Activated B cell treated with CpG ODN at 0.5 μM for 24 hours (primary cell): ENCODE results near the gene DNAJB2. TPM values are rescaled to one million over a fixed set of nuclear protein-coding genes. Genes with fewer than 3 reads are reported as not detected.

Source experiments
- ATAC-seq: fragments of 200-7000 bp; cut with Tn5 transposase; one replicate; pipeline ENCODE4 v1.10.0; 2021; ENCODE audit warnings: low read depth, mild to moderate bottlenecking, moderate library complexity
- CTCF ChIA-PET: fragments of 350-600 bp; sonication (Branson Sonifier 250); formaldehyde crosslinking; loops from one replicate; lab custom pipeline; 2021; ENCODE audit warnings: antibody characterized with exemption; lab: Charles Lee
- POLR2A ChIA-PET: fragments of 350-600 bp; sonication (Branson Sonifier 250); formaldehyde crosslinking; loops from one replicate; lab custom pipeline; 2021; ENCODE audit warnings: antibody characterized with exemption; lab: Charles Lee
- DNase-seq: peaks from one replicate; pipeline ENCODE4 v3.0.0; 2022
- H3K27ac Mint-ChIP-seq: one replicate; pipeline ENCODE4 v1.8.0; 2020; ENCODE audit warnings: mixed read lengths
- H3K27me3 Mint-ChIP-seq: one replicate; pipeline ENCODE4 v1.8.0; 2021; ENCODE audit warnings: mixed read lengths
- H3K36me3 Mint-ChIP-seq: one replicate; pipeline ENCODE4 v1.8.0; 2021; ENCODE audit warnings: low read depth, mixed read lengths
- H3K4me1 Mint-ChIP-seq: one replicate; pipeline ENCODE4 v1.8.0; 2021; ENCODE audit warnings: mixed read lengths
- H3K4me3 Mint-ChIP-seq: one replicate; pipeline ENCODE4 v1.8.0; 2020; ENCODE audit warnings: mild to moderate bottlenecking, mixed read lengths
- H3K9me3 Mint-ChIP-seq: one replicate; pipeline ENCODE4 v1.8.0; 2020; ENCODE audit warnings: mixed read lengths
- CTCF ChIP-seq: fragments of 200-600 bp; IDR thresholded peaks from one replicate; pipeline ENCODE4 v1.8.0; 2022; ENCODE audit warnings: antibody characterized with exemption, mild to moderate bottlenecking
- intact Hi-C: fragments of 100-400 bp; cut with micrococcal nuclease; formaldehyde crosslinking; loops from one replicate; pipeline ENCODE4 v1.15.1; 2024
- total RNA-seq: library from RNA; stranded (reverse); gene quantifications from 2 replicates; pipeline ENCODE4 v1.2.3, GENCODE V29; 2022

Gene DNAJB2
- total RNA-seq = 59.0 and 71.1 TPM in 2 replicates

DNA sequence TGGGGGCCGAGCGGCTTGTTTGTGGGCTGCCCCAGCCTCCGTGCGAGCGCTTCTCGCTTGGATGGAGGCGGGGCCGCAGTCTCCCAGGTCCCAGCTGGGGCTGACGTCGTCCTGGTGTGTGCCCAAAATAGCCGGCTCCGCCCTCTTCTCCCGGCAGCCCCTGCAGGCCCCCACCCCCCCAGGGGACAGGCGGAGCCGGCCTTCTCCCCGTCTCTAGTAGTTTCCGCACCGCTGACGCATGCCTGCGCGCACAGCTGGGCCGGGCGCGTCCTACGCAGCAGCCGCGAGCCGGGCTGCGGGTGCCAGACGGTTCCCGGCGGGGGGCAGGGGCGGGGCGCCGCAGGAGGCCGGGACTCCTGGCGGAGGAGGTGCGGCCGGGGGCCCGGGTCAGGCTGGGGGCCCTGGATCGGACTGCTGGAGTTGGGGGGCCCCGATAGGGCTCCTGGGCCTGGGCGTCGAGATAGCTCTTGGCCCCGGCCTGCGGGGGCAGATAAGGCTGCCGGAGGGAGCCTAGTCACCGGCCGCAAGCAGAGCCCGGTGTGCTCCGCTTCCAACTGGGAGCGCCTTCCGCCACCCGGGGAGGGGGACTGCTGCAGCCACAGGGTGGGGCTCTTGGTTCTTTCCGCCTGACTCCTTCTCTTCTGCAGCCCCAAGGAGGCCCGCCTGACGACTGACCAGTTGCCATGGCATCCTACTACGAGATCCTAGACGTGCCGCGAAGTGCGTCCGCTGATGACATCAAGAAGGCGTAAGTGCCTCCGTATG is at the start of gene DNAJB2:
DNAJB2 (plus strand) TSS at position 216 of the 765 bp plus-strand sequence; CDS start at position 684, 468 bp downstream.
- peak within 1 kb of the TSS; percentile 89 for H3K4me3 Mint-ChIP-seq
- TF ChIP-seq CTCF = no peak
- H3K27ac Mint-ChIP-seq = peak within 1 kb of the TSS; percentile 97

DNA sequence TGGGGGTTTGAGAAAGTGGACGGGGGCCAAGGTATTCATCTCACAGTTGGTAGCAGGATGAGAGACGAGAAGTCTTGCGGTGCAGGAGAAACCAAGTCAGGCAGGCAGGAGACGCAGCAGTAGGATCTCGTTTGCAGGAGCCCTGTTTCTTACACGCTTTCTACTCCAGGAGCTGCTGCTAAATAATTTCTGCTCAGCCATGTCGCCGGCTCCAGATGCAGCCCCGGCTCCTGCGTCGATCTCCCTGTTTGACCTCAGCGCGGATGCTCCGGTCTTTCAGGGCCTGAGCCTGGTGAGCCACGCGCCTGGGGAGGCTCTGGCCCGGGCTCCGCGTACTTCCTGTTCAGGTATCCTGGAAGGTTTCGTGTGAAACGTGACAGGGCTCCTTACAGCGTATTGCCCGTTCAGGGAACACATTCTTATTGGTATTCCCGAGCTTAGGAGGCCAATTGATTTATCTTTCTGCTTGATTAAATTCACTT is 49.1 kb upstream of the DNAJB2 start:
- ChIA-PET POLR2A (interaction anchor here (0.9 to 7.8 kb wide), 13 partner anchors 9 to 1001 kb away, joined by 3 to 287 read pairs (median 10); partner anchors contain the start of genes ABCB6, CNPPD1, DNAJB2 and GLB1L), CTCF (interaction anchor here (1.2 to 2.4 kb wide), 7 partner anchors 15 to 68 kb away, joined by 3 to 19 read pairs (median 4); partner anchors contain the start of genes GLB1L, STK16 and TUBA4A)
- no peaks in the 10 kb centered on the region for H3K27me3 Mint-ChIP-seq
- no peak for TF ChIP-seq CTCF
- ATAC-seq (no peak), DNase-seq (peak; percentile 36)
- H3K4me3 Mint-ChIP-seq = peak overlapping the region; percentile 96
- intact Hi-C loops = no loop called here
- no peaks in the 10 kb centered on the region for H3K9me3 Mint-ChIP-seq
- peak overlapping the region; percentile 95 for H3K27ac Mint-ChIP-seq
- peaks cover 58% of the 10 kb centered on the region for H3K36me3 Mint-ChIP-seq
- H3K4me1 Mint-ChIP-seq = peaks cover 43% of the 10 kb centered on the region

More for the DNA sequence above, at the start of gene DNAJB2:
- Mint-ChIP-seq H3K36me3 (peaks cover 43% of the 10 kb centered on the region), H3K9me3 (no peaks in the 10 kb centered on the region), H3K4me1 (peaks cover 48% of the 10 kb centered on the region), H3K27me3 (no peaks in the 10 kb centered on the region)
- ATAC-seq = peak; percentile 78
- intact Hi-C loops = loop anchor here (1.0 to 5.0 kb wide), 16 partner anchors 15 to 883 kb away; partner anchors contain the start of genes ANKZF1, ATG9A, CHPF and GLB1L
- CTCF ChIA-PET = interaction anchor here (0.6 to 11.9 kb wide), 12 partner anchors 14 to 109 kb away, joined by 3 to 155 read pairs (median 5); partner anchors contain the start of genes ANKZF1, ATG9A, CNPPD1 and DNPEP
- POLR2A ChIA-PET = interaction anchor here (0.6 to 8.0 kb wide), 20 partner anchors 17 to 1921 kb away, joined by 3 to 260 read pairs (median 8); partner anchors contain the start of genes ABCB6, ANKZF1, ATG9A and CNPPD1
- DNase-seq = peak; percentile 99

- H3K4me3 Mint-ChIP-seq = no peak overlapping the region
- TF ChIP-seq CTCF = no peak
- intact Hi-C loops = no loop called here
- H3K4me1 Mint-ChIP-seq = peaks cover 22% of the 10 kb centered on the region
- H3K36me3 Mint-ChIP-seq = peaks cover 77% of the 10 kb centered on the region
- no peak overlapping the region for H3K27ac Mint-ChIP-seq
- no peaks in the 10 kb centered on the region for H3K27me3 Mint-ChIP-seq
- CTCF ChIA-PET = no interaction called here
- DNase-seq = no peak
- no peak for ATAC-seq
- POLR2A ChIA-PET = interaction anchor here (0.6 to 2.2 kb wide), 4 partner anchors 11 to 56 kb away, joined by 3 to 10 read pairs (median 4); partner anchors contain the start of genes GLB1L, STK16 and TUBA4B
- no peaks in the 10 kb centered on the region for H3K9me3 Mint-ChIP-seq
Observed at GRCh38 chr2:219234331-219234730, 44.8 kb upstream of the DNAJB2 start.

DNA sequence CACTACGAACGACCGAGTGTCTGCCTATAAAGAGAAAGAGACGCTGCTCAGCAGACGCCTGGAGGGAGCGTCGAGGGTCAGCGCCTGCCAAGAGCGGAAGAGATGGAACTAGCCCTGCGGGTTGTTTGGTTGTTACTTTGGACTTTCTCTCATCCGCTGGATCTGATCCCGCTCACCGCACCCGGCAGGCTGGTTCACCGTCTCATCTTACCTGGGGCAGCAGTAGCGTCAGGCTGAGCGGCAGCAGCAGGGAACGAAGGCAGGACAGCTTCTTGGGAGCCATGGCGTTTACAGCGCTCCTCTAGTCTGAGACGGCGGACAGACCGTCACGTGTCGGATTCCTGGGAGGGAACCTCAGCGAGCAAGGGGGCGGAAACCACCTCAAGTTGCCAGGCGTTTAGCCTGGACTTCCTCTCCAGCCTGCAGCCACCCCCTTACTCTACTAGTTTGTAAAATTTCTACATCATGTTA is 35.8 kb upstream of the DNAJB2 start:
- POLR2A ChIA-PET = interaction anchor here (0.6 to 12.0 kb wide), 3 partner anchors 11 to 969 kb away, joined by 3 to 287 read pairs (median 91); partner anchors contain the start of genes ANKZF1, ATG9A, TUBA4A and TUBA4B
- H3K4me3 Mint-ChIP-seq = peak overlapping the region; percentile 63
- ATAC-seq (no peak), DNase-seq (no peak)
- no peaks in the 10 kb centered on the region for H3K27me3 Mint-ChIP-seq
- H3K36me3 Mint-ChIP-seq = peaks cover 10% of the 10 kb centered on the region
- no peak for TF ChIP-seq CTCF
- H3K9me3 Mint-ChIP-seq = no peaks in the 10 kb centered on the region
- CTCF ChIA-PET = interaction anchor here (3.9 kb wide), 1 partner anchor 52 kb away, joined by 27 read pairs; no protein-coding TSS in a partner anchor
- peak overlapping the region; percentile 50 for H3K27ac Mint-ChIP-seq
- intact Hi-C loops = no loop called here
- H3K4me1 Mint-ChIP-seq = peaks cover 37% of the 10 kb centered on the region
